ACC112 (cell line): ENCODE data around the gene GAB1.

ENCODE experiments used
- H2AFZ ChIP-seq: fragments of 200-600 bp; sonication (generic); one replicate; pipeline ENCODE4 v1.6.0; 2017; ENCODE audit warnings: antibody characterized with exemption, low read length; ENCODE audit not compliant: unreplicated experiment
- H3K27ac ChIP-seq: fragments of 200-600 bp; sonication (generic); 2 replicates; pipeline ENCODE4 v1.5.1; 2014; ENCODE audit warnings: low read depth, mild to moderate bottlenecking, antibody characterized with exemption, low read length, moderate library complexity
- H3K27me3 ChIP-seq: fragments of 200-600 bp; sonication (generic); 2 replicates; pipeline ENCODE4 v1.6.1; 2014; ENCODE audit warnings: mild to moderate bottlenecking, antibody characterized with exemption, low read length, moderate library complexity, mixed read lengths; ENCODE audit not compliant: insufficient read depth
- H3K36me3 ChIP-seq: fragments of 200-600 bp; sonication (generic); 2 replicates; pipeline ENCODE4 v1.6.1; 2016; ENCODE audit warnings: mild to moderate bottlenecking, antibody characterized with exemption, low read length, moderate library complexity, mixed read lengths; ENCODE audit not compliant: insufficient read depth
- H3K4me1 ChIP-seq: fragments of 200-600 bp; sonication (generic); one replicate; pipeline ENCODE4 v1.6.1; 2016; ENCODE audit warnings: low read length, mixed read lengths; ENCODE audit not compliant: insufficient read depth, unreplicated experiment, control insufficient read depth
- H3K4me3 ChIP-seq: fragments of 200-600 bp; sonication (generic); 2 replicates; pipeline ENCODE4 v1.5.1; 2014; ENCODE audit warnings: mild to moderate bottlenecking, low read depth, low read length
- H3K79me2 ChIP-seq: fragments of 200-600 bp; sonication (generic); one replicate; pipeline ENCODE4 v1.6.0; 2016; ENCODE audit warnings: low read length; ENCODE audit not compliant: control insufficient read depth, unreplicated experiment, insufficient read depth

GAB1 gene

GRCh38 chr4:143338313-143338712, 1.6 kb downstream of the GAB1 start:
- H3K27me3 ChIP-seq, result no peaks in the 10 kb centered on the region
- peaks cover 27% of the 10 kb centered on the region for H3K79me2 ChIP-seq
- H3K4me1 ChIP-seq, result peaks cover 4% of the 10 kb centered on the region
- H3K36me3 ChIP-seq, result no peaks in the 10 kb centered on the region
- H3K4me3 ChIP-seq, result peak overlapping the region; percentile 92
- no peak overlapping the region for H2AFZ ChIP-seq
- H3K27ac ChIP-seq, result no peak overlapping the region

DNA sequence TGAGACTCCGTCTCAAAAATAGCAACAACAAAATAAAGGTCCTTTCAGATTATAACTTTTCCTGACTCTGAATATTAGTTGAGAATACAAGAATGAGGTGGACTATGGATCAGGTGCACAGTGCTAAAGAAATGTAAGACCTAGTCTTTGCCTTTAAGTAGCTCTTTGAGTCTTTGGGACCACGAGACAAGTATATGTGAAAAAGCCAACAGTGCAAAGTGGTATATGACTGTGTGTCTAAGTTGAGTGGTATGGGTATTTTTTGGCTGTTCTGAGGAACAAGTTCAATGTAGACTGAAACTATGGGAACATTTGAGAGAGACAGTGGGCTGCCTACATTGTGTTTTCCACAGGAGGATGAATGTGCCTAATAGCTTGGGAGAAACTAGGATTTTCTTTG, 2.8 kb downstream of the GAB1 start:
- peaks cover 4% of the 10 kb centered on the region for H3K4me1 ChIP-seq
- peaks cover 38% of the 10 kb centered on the region for H3K79me2 ChIP-seq
- no peak overlapping the region for H3K27ac ChIP-seq
- no peak overlapping the region for H2AFZ ChIP-seq
- no peak overlapping the region for H3K4me3 ChIP-seq
- H3K27me3 ChIP-seq, result no peaks in the 10 kb centered on the region
- H3K36me3 ChIP-seq, result no peaks in the 10 kb centered on the region

DNA sequence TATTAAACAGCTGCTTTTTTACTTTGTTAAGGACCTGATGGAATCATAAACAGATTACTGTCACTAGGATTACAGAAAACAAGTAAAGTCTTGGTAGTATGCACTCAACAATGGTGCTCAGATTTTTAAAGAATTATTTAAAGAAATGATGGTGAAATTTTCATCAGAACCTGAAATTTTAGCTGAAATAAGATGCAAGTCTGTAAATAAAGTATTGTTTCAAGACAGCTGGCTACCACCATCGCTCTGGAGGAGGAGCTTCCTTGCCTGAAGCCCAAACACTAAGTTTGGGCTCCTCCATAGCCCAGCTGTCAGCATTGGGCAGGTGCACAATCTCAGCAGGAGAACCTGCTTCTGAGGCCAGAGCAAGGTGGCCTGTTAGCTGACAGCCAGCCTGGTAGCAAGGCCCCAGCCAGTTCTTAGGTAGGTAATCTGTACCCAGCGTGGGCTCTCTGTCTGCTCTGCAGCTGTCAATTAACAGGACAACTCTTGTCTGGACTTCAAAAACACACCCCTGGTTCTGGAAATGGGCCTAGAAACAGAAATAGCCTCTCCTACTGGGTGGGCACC, 4.6 kb downstream of the GAB1 start:
- Histone ChIP-seq H3K79me2 (peaks cover 38% of the 10 kb centered on the region), H3K27me3 (no peaks in the 10 kb centered on the region), H3K27ac (no peak overlapping the region), H3K36me3 (no peaks in the 10 kb centered on the region), H3K4me1 (peaks cover 17% of the 10 kb centered on the region), H3K4me3 (no peak overlapping the region), H2AFZ (no peak overlapping the region)

DNA sequence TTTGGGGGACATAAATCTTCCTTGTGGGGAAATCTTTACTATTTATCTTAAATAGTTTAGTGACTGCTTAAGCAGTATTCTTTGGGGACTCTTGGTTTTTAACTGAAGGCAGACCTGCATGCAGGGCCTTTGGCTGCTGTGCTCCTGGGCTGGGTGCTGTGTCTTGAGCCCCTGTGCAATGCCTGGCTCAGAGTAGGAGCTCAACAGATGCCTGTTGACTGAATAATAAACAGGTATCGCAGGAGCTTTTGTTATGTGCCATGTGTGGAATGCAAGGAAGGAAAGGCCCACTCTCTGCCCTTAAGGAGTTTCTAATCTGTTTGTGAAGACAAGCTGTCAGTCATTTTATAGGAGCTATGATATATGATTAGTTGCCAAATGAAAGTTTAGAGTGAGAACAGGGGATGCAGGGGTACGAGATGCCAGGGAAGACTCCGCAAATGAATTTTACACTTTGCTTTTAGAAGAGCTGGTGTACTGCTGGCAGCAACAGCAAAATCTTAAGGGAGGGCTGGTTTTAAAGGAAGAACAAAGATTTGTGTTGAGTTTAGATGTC, 6.7 kb downstream of the GAB1 start:
- peaks cover 42% of the 10 kb centered on the region for H3K79me2 ChIP-seq
- no peak overlapping the region for H3K27ac ChIP-seq
- H3K4me3 ChIP-seq, result no peak overlapping the region
- no peaks in the 10 kb centered on the region for H3K36me3 ChIP-seq
- peaks cover 15% of the 10 kb centered on the region for H3K4me1 ChIP-seq
- no peak overlapping the region for H2AFZ ChIP-seq
- H3K27me3 ChIP-seq, result no peaks in the 10 kb centered on the region

DNA sequence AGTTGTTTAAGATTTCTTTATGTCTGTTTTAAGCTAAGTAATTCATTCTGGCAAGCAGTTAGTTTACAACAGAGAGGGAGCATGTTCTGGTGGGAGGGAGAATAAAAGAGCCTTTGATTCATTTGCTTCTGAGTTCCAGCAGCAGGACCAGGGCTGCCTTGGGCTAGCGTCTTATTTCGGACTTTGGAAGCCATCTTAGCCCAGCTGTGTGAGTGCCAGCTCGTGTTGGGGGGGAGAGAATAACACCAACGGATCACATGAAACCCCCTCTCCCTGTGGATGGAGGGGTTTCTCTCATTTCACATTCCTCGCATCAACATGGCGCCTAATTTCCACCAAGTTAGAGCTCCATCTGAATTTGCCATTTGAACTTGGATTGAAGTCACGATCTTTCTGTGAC, 7.4 kb downstream of the GAB1 start:
- H3K36me3 ChIP-seq, result no peaks in the 10 kb centered on the region
- peaks cover 35% of the 10 kb centered on the region for H3K79me2 ChIP-seq
- H2AFZ ChIP-seq, result no peak overlapping the region
- H3K4me1 ChIP-seq, result peaks cover 13% of the 10 kb centered on the region
- no peak overlapping the region for H3K4me3 ChIP-seq
- H3K27ac ChIP-seq, result no peak overlapping the region
- H3K27me3 ChIP-seq, result no peaks in the 10 kb centered on the region

DNA sequence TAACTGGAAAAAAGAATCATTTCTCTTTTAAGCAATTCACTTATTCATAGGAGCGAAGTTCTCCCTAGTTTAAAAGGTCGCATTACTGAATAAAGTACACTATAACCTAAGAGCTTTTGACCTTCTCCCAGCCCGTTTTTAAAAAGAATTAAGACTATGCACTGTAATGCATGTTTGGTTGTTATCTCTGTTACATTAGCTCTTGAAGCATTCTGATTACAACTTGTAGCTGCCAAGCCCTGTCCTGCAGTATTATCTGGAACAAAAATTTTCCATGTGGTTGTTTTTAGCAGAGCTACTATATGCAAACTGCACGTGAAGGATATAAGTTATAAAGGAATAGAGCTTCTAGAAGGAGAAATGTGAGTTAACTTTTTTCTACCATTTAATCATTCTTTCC, 8.1 kb downstream of the GAB1 start:
- H3K27ac ChIP-seq, result no peak overlapping the region
- H3K79me2 ChIP-seq, result peaks cover 29% of the 10 kb centered on the region
- H2AFZ ChIP-seq, result no peak overlapping the region
- H3K27me3 ChIP-seq, result no peaks in the 10 kb centered on the region
- H3K36me3 ChIP-seq, result no peaks in the 10 kb centered on the region
- peak overlapping the region; percentile 44; the same call in 1 of the 2 replicates for H3K4me3 ChIP-seq
- H3K4me1 ChIP-seq, result peaks cover 13% of the 10 kb centered on the region

DNA sequence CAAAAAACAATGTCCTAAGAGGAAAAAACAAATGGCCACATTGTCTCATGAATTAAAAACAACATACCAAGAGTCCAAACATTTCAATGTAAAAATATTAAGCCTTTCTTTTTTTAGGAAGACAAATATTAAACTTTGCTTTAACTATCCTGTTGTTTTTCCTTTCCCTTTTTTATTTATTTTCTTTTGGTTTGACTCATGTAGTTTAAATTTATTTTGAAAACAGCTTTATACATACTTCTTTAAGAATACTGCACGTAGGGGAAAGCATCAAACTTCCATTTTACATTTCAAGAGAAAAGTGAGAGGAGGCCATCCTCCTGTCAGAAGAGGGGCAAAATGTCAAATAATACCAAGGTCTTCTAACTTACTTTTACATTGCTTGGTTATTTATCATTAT, 8.7 kb downstream of the GAB1 start:
- Histone ChIP-seq H3K36me3 (no peaks in the 10 kb centered on the region), H3K27me3 (no peaks in the 10 kb centered on the region), H3K79me2 (peaks cover 25% of the 10 kb centered on the region), H2AFZ (no peak overlapping the region), H3K4me3 (peak overlapping the region; percentile 44), H3K4me1 (peaks cover 13% of the 10 kb centered on the region), H3K27ac (no peak overlapping the region)

GRCh38 chr4:143346206-143346605, 9.5 kb downstream of the GAB1 start:
- Histone ChIP-seq H3K27ac (no peak overlapping the region), H3K79me2 (peaks cover 24% of the 10 kb centered on the region), H3K27me3 (no peaks in the 10 kb centered on the region)

DNA sequence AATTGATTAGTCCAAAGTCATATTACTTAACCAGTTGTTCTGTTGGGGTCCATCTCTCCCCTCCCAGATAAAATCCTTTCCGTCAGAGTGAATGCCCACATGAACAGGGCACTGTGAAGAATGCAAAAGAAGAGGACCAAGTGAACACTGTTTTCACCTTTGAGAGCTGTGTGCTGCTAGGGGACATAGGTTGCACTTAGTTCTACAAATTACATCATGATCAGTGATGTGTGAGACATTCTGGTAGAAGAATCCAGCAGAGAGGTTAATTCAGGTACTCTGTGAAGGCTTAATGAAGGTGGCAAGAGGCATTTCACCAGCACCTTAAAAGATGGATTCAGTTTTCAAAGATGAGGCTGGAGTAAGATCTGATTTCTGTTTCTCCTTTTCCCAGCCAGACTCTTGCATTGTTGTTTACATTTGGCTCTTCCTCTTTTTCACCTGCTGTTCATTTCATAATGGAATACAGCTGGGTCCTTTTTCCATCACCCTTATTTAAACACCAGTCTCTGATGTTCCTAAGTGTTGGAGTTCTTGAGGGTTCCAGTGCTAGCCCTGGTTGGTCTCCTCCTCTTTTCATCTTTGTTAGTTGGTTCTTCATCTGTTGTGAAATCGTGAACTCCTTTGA, 10.9 kb downstream of the GAB1 start:
- Histone ChIP-seq H3K79me2 (peaks cover 16% of the 10 kb centered on the region), H3K36me3 (no peaks in the 10 kb centered on the region), H3K4me1 (peaks cover 23% of the 10 kb centered on the region), H2AFZ (no peak overlapping the region), H3K4me3 (no peak overlapping the region), H3K27ac (no peak overlapping the region), H3K27me3 (no peaks in the 10 kb centered on the region)

More at GRCh38 chr4:143346206-143346605, 9.5 kb downstream of the GAB1 start:
- Histone ChIP-seq H3K36me3 (no peaks in the 10 kb centered on the region), H3K4me3 (no peak overlapping the region), H3K4me1 (peaks cover 13% of the 10 kb centered on the region), H2AFZ (no peak overlapping the region)

DNA sequence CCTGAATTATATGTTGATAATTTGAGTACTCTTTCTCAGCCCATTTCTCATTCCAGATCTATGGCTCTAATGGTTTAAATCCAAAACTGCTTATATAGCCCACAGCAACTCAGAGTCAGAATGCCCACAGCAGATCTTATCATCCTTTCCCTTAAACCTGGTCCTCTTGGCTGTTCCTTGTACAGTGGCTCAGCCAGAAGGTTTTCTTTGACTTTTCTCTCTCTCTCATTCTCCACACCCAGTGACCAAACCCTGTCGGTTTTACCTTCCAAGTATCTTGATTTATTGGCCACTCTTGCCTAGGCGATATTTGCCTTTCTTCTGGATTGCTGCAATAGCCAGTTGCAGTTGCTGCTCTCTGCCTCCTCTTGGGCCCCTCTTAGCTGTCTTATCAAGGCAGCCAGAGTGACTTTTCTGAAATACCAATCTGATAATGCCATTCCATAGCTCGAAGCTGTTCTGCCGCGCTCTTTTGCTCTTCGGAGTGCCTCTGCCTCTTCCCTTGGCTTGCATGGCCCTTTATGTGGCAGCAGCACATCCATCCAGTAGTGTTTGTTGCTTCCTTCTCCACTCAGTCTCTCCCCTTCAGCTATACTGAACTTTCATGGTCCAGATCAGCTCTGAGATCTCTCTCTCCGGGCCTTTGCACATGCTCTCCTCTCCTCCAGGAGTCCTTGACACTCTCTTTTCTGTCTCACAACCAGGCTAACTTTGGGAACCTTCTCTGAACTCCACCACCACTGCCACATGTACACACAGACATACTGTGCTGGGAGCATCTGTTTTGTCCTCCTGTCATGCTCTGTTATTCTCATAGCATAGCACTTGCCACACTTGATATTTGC, 11.8 kb downstream of the GAB1 start:
- Histone ChIP-seq H3K4me1 (peaks cover 23% of the 10 kb centered on the region), H2AFZ (no peak overlapping the region), H3K36me3 (no peaks in the 10 kb centered on the region)

More for the DNA sequence above, 11.8 kb downstream of the GAB1 start:
- Histone ChIP-seq H3K27me3 (no peaks in the 10 kb centered on the region), H3K79me2 (peaks cover 19% of the 10 kb centered on the region), H3K4me3 (no peak overlapping the region), H3K27ac (no peak overlapping the region)
